B cell (primary cell): ENCODE measurements around the gene CDH13. TPM values are rescaled to one million over a fixed set of nuclear protein-coding genes. Genes with fewer than 3 reads are reported as not detected.

Experiments
- ATAC-seq: fragments of 200-7000 bp; cut with Tn5 transposase; one replicate; pipeline ENCODE4 v1.10.0; 2021; ENCODE audit warnings: low read depth, mild to moderate bottlenecking, moderate number of reproducible peaks, moderate library complexity
- CTCF ChIA-PET: fragments of 350-600 bp; sonication (Branson Sonifier 250); formaldehyde crosslinking; loops from one replicate; lab custom pipeline; 2021; ENCODE audit warnings: antibody characterized with exemption, inconsistent platforms; lab: Charles Lee
- POLR2A ChIA-PET: fragments of 350-600 bp; sonication (Branson Sonifier 250); formaldehyde crosslinking; loops from one replicate; lab custom pipeline; 2021; ENCODE audit warnings: antibody characterized with exemption; lab: Charles Lee
- DNase-seq: peaks from one replicate; pipeline ENCODE4 v3.0.0; 2013
- H2AFZ ChIP-seq: 2 replicates; pipeline ENCODE4 v1.6.1; 2012; ENCODE audit warnings: mild to moderate bottlenecking, low read depth, low read length; ENCODE audit not compliant: insufficient read depth, poor library complexity, severe bottlenecking
- H3K27ac ChIP-seq, 2 donors: 1 replicate in 1 of 2; 2 replicates in 1 of 2; pipeline ENCODE4 v1.5.1; 2012 to 2013; ENCODE audit warnings: low read length in 2 of 2, mild to moderate bottlenecking in 2 of 2, moderate library complexity in 1 of 2
- H3K27me3 ChIP-seq, 4 experiments: fragments of 200-600 bp in 1 of 4; sonication (generic) in 1 of 4; replicated peaks in 1 of 4; 1 replicate in 2 of 4; 2 replicates in 2 of 4; pipeline versions ENCODE4 v1.6.1 to v1.7.0; 2013 to 2016; ENCODE audit warnings: low read length in 3 of 4, mild to moderate bottlenecking in 2 of 4, mixed read lengths in 1 of 4, moderate library complexity in 1 of 4; ENCODE audit not compliant: insufficient read depth in 4 of 4, control insufficient read depth in 3 of 4; ENCODE audit errors: control extremely low read depth in 1 of 4
- H3K36me3 ChIP-seq, 2 experiments: replicated peaks in 1 of 2; 1 replicate in 1 of 2; 2 replicates in 1 of 2; pipeline versions ENCODE4 v1.6.1 to v1.7.1; 2013; ENCODE audit warnings: low read length in 1 of 2; ENCODE audit not compliant: insufficient read depth in 2 of 2, control insufficient read depth in 1 of 2; ENCODE audit errors: control extremely low read depth in 1 of 2, extremely low read depth in 1 of 2
- H3K4me1 ChIP-seq, 2 donors: fragments of 200-600 bp in 1 of 2; sonication (generic) in 1 of 2; 1 replicate in 1 of 2; 2 replicates in 1 of 2; pipeline versions ENCODE4 v1.5.1 to v1.6.1; 2013 to 2017; ENCODE audit warnings: low read length in 2 of 2; ENCODE audit not compliant: control insufficient read depth in 2 of 2, insufficient read depth in 2 of 2
- H3K4me2 ChIP-seq: replicated peaks from 2 replicates; pipeline ENCODE3; 2012; ENCODE audit warnings: mild to moderate bottlenecking, low read depth, low read length; ENCODE audit not compliant: poor library complexity, severe bottlenecking
- H3K4me3 ChIP-seq, 5 experiments: fragments of 200-600 bp in 1 of 5; sonication (generic) in 1 of 5; 1 replicate in 3 of 5; 2 replicates in 2 of 5; pipeline versions ENCODE4 v1.5.1 to v1.7.0; 2011 to 2016; ENCODE audit warnings: low read length in 4 of 5, mild to moderate bottlenecking in 4 of 5, low read depth in 2 of 5, control low read depth in 1 of 5, moderate library complexity in 1 of 5; ENCODE audit not compliant: insufficient read depth in 1 of 5; ENCODE audit errors: control extremely low read depth in 1 of 5, extremely low read depth in 1 of 5
- H3K79me2 ChIP-seq: fragments of 200-600 bp; sonication (generic); one replicate; pipeline ENCODE4 v1.6.0; 2016; ENCODE audit warnings: low read length; ENCODE audit not compliant: control insufficient read depth, insufficient read depth
- H3K9ac ChIP-seq: fragments of 200-600 bp; sonication (generic); 2 replicates; pipeline ENCODE4 v1.6.1; 2017; ENCODE audit warnings: mild to moderate bottlenecking, low read length, moderate library complexity
- H3K9me3 ChIP-seq, 3 donors: one replicate each; pipeline versions ENCODE4 v1.6.1 to v1.7.1; 2013; ENCODE audit warnings: low read length in 2 of 3; ENCODE audit not compliant: control insufficient read depth in 2 of 3, insufficient read depth in 1 of 3; ENCODE audit errors: control extremely low read depth in 1 of 3
- H4K20me1 ChIP-seq: 2 replicates; pipeline ENCODE4 v1.6.0; 2012; ENCODE audit warnings: mild to moderate bottlenecking, low read length; ENCODE audit not compliant: insufficient read depth, control insufficient read depth, poor library complexity, severe bottlenecking
- H3K27ac Mint-ChIP-seq: one replicate; pipeline ENCODE4 v1.8.0; 2021; ENCODE audit warnings: mixed read lengths
- H3K27me3 Mint-ChIP-seq: one replicate; pipeline ENCODE4 v1.8.0; 2021; ENCODE audit warnings: mixed read lengths
- H3K4me1 Mint-ChIP-seq: one replicate; pipeline ENCODE4 v1.8.0; 2021; ENCODE audit warnings: mixed read lengths
- H3K4me3 Mint-ChIP-seq: one replicate; pipeline ENCODE4 v1.8.0; 2021; ENCODE audit warnings: mixed read lengths
- H3K9me3 Mint-ChIP-seq: one replicate; pipeline ENCODE4 v1.8.0; 2022; ENCODE audit warnings: mixed read lengths; ENCODE audit not compliant: insufficient read depth
- CTCF ChIP-seq: fragments of 200-600 bp; IDR thresholded peaks from one replicate; pipeline ENCODE4 v1.8.0; 2022; ENCODE audit warnings: antibody characterized with exemption, mild to moderate bottlenecking
- EZH2 ChIP-seq: IDR thresholded peaks from 2 replicates; pipeline ENCODE4 v1.6.1; 2012; ENCODE audit warnings: borderline replicate concordance, low read depth, mild to moderate bottlenecking, moderate library complexity, low read length; ENCODE audit not compliant: insufficient read depth, poor library complexity, severe bottlenecking
- WGBS: methylation state at CpG from one replicate; pipeline ENCODE4 v1.1.5; 2013; ENCODE audit warnings: missing lambda C conversion rate; ENCODE audit not compliant: insufficient coverage; 5-methylcytosine and 5-hydroxymethylcytosine counted together
- intact Hi-C: fragments of 100-400 bp; cut with micrococcal nuclease; formaldehyde crosslinking; loops from one replicate; pipeline ENCODE4 v1.10.0; 2022
- polyA plus RNA-seq: library from polyadenylated mRNA; depleted of rRNA; stranded (reverse); fragments of >200 nt; gene quantifications from 2 replicates; pipeline ENCODE4 v1.2.3, GENCODE V29; 2012
- total RNA-seq, 2 donors: library from RNA; stranded (reverse); fragments of 120-200 nt in 1 of 2; gene quantifications; 1 replicate in 1 of 2; 2 replicates in 1 of 2; pipeline versions ENCODE4 v1.2.3 to v1.2.4, GENCODE V29; 2013 to 2022

The CDH13 gene
- total and polyA plus RNA-seq, 2 donors (not counting 1 experiment from before 2014, with no cell fraction given) = not detected

GRCh38 chr16:83501481-83501880 lies 874.7 kb downstream of the CDH13 start:
- DNase-seq (no peak), ATAC-seq (no peak)
- no peak overlapping the region for H2AFZ ChIP-seq
- no peaks in the 10 kb centered on the region for H3K4me1 ChIP-seq
- no peak overlapping the region for H3K4me2 ChIP-seq
- POLR2A ChIA-PET = no interaction called here
- H3K79me2 ChIP-seq = no peaks in the 10 kb centered on the region
- CTCF ChIA-PET = no interaction called here
- no peak overlapping the region for H3K4me3 ChIP-seq
- H3K27me3 ChIP-seq = no peaks in the 10 kb centered on the region
- H3K27ac ChIP-seq = no peak overlapping the region
- WGBS = no CpG with 5 or more reads among the region's 4 CpGs
- TF ChIP-seq CTCF (no peak), EZH2 (no peak)
- no peak overlapping the region for H3K4me3 Mint-ChIP-seq
- no peak overlapping the region for H3K9ac ChIP-seq
- H3K27ac Mint-ChIP-seq = no peak overlapping the region
- H4K20me1 ChIP-seq = no peaks in the 10 kb centered on the region
- no peaks in the 10 kb centered on the region for H3K9me3 Mint-ChIP-seq
- H3K27me3 Mint-ChIP-seq = peaks cover 7% of the 10 kb centered on the region
- no peaks in the 10 kb centered on the region for H3K4me1 Mint-ChIP-seq
- intact Hi-C loops = no loop called here
- no peaks in the 10 kb centered on the region for H3K9me3 ChIP-seq
- no peaks in the 10 kb centered on the region for H3K36me3 ChIP-seq

- no peaks in the 10 kb centered on the region for H3K4me1 Mint-ChIP-seq
- intact Hi-C loops = no loop called here
- no peak for DNase-seq
Observed at GRCh38 chr16:83508295-83508694, 881.5 kb downstream of the CDH13 start.

More at GRCh38 chr16:83508295-83508694, 881.5 kb downstream of the CDH13 start:
- no peak for ATAC-seq
- no peak overlapping the region for H2AFZ ChIP-seq
- no peak overlapping the region for H3K4me2 ChIP-seq
- 96% methylated on average over 4 of the region's 6 CpGs for WGBS
- no peak overlapping the region for H3K9ac ChIP-seq
- H3K4me3 ChIP-seq = no peak overlapping the region
- no peaks in the 10 kb centered on the region for H3K27me3 ChIP-seq
- H3K27ac Mint-ChIP-seq = no peak overlapping the region
- ChIA-PET CTCF (no interaction called here), POLR2A (no interaction called here)
- no peaks in the 10 kb centered on the region for H3K79me2 ChIP-seq
- no peak overlapping the region for H3K27ac ChIP-seq
- H3K9me3 ChIP-seq = no peaks in the 10 kb centered on the region
- TF ChIP-seq CTCF (no peak), EZH2 (no peak)
- H3K9me3 Mint-ChIP-seq = no peaks in the 10 kb centered on the region
- H3K27me3 Mint-ChIP-seq = peaks cover 4% of the 10 kb centered on the region
- no peaks in the 10 kb centered on the region for H4K20me1 ChIP-seq
- H3K4me1 ChIP-seq = no peaks in the 10 kb centered on the region
- no peaks in the 10 kb centered on the region for H3K36me3 ChIP-seq
- no peak overlapping the region for H3K4me3 Mint-ChIP-seq
